HG03103 (cell line): ENCODE results near the gene ZNF594.
A peak's percentile ranks its signal among the peaks of the same experiment; 100 is the strongest.
"Not testable (repeated sequence)": the region's sequence is repeated elsewhere in the genome, so short reads cannot be mapped to it uniquely, and the experiment has no call there.

ENCODE experiments used
- ATAC-seq: cut with Tn5 transposase; IDR thresholded peaks from one replicate; pipeline ENCODE4 v1.9.1; 2021; ENCODE audit warnings: low read depth; ENCODE audit not compliant: unreplicated experiment

Gene ZNF594

GRCh38 chr17:5191541-5192417, at the start of gene ZNF594:
Gene ZNF594 (minus strand): TSS chr17:5191868. CDS start chr17:5184256, 7,612 bp downstream.
- ATAC-seq, result peak; percentile 93

- not testable (repeated sequence) for ATAC-seq
Observed at GRCh38 chr17:5239769-5240168, 48.1 kb upstream of the ZNF594 start.

DNA sequence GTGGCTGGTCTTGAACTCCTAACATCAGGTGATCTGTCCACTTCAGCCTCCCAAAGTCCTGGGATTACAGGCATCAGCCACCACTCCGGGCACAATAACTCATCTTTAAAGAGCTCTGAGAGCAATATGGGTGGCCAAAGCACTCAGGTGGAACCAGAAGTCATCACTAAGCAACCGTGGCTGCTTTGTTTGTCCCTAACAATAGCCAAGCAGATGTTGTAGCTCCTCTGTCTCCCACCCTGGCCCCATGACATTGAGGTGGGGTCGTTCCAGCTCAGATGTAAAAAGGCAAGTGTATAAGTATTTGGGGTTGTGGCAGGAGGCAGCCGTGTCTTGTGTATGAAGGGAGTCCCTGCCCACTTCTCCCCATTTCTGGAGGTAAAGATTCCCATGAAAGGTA, 46.7 kb upstream of the ZNF594 start:
- ATAC-seq, result no peak

GRCh38 chr17:5237541-5238016, 45.9 kb upstream of the ZNF594 start:
- ATAC-seq, result no peak

DNA sequence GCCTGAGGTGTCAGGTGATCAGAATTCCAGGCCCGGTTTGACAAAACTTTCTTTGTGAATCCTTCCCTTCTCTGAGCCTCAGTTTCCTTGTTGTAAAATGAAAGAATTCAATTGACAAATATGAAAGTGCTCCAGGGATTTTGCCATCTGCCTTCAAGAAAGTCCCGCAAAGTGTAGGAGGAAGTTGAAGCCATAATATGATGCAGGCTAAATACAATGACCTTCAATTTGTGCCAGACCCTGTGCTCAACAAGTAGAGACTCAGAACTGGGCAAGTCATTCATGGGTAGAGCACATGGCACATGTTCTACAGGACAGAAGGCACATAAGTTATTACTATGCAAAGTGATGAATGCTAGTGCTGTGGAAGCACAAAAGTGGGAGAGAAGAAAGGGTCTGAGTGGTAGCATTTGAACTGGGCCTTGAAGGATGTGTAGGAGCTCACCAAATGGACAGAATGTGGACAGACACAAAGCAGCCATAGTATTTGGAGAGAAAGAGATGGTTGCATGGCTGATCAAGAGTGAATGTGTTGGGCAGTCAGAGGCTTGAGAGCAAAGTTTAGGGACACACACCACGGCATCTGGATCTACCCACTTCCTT, 45.4 kb upstream of the ZNF594 start:
- no peak for ATAC-seq

- no peak for ATAC-seq
Observed at GRCh38 chr17:5234645-5235576, 43.2 kb upstream of the ZNF594 start, which contains the start of gene SCIMP. Gene SCIMP (minus strand): TSS chr17:5234860. CDS start chr17:5234755, 105 bp downstream.

DNA sequence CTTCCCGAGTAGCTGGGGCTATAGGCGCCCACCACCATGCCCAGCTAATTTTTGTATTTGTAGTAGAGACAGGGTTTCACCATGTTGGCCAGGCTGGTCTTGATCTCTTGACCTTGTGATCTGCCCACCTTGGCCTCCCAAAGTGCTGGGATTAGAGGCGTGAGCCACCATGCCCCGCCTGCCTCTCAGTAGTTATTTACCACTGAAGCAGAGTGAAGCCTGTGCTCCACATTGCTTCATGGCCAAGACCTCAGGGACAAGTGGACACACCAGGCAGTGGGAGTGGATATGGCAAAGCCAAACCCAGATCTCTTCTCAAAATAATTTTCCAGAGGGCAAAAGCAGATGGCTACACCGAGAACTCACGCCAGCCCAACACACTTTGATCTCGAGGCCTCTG, 41.8 kb upstream of the ZNF594 start:
- ATAC-seq, result not testable (repeated sequence)

GRCh38 chr17:5226940-5227878, 35.5 kb upstream of the ZNF594 start:
- no peak for ATAC-seq

GRCh38 chr17:5225668-5226457, 34.2 kb upstream of the ZNF594 start:
- no peak for ATAC-seq

- not testable (repeated sequence) for ATAC-seq
Observed at GRCh38 chr17:5221912-5222311, 30.2 kb upstream of the ZNF594 start.

- no peak for ATAC-seq
Observed at GRCh38 chr17:5220074-5220473, 28.4 kb upstream of the ZNF594 start.

GRCh38 chr17:5219536-5219935, 27.9 kb upstream of the ZNF594 start:
- no peak for ATAC-seq

GRCh38 chr17:5217562-5217961, 25.9 kb upstream of the ZNF594 start:
- ATAC-seq, result not testable (repeated sequence)

DNA sequence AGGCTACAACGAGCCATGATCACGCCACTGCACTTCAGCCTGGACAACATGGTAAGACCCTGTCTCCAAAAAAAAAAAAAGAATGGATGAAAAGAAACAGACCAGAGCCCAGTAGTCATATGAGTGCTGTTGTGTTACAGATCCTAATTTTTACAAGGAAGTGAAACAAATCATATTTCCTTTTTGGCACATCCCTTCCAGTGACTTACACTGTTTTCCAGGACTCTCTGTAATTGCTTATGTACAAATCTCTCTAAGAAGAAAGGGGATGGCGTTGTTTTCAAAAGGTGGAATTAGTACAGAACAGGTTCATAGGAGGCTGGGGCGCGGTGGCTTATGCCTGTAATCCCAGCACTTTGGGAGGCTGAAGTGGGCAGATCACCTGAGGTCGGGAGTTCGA, 19.8 kb upstream of the ZNF594 start:
- no peak for ATAC-seq

GRCh38 chr17:5210614-5211252, 19.1 kb upstream of the ZNF594 start:
- ATAC-seq, result no peak

- no peak for ATAC-seq
Observed at GRCh38 chr17:5210091-5210490, 18.4 kb upstream of the ZNF594 start.

GRCh38 chr17:5209396-5209795, 17.7 kb upstream of the ZNF594 start:
- no peak for ATAC-seq

- no peak for ATAC-seq
Observed at GRCh38 chr17:5203908-5204294, 12.2 kb upstream of the ZNF594 start.
